ENCODE measurements around the gene KRTAP5-1. TPM values are rescaled to one million over a fixed set of nuclear protein-coding genes. Genes with fewer than 3 reads are reported as not detected.

KRTAP5-1 gene
- total RNA-seq, 1 experiment from 2014 or later = not detected

- no peak for DNase-seq (ENCODE audit: low read depth)
Measured at GRCh38 chr11:1545432-1545831, 39.7 kb downstream of the KRTAP5-1 start.

- no peak for DNase-seq (ENCODE audit: low read depth)
Measured at GRCh38 chr11:1544536-1544935, 40.5 kb downstream of the KRTAP5-1 start.

- DNase-seq (ENCODE audit: low read depth) = no peak
Measured at GRCh38 chr11:1543606-1544263, 41.3 kb downstream of the KRTAP5-1 start.

GRCh38 chr11:1542267-1542666 is 42.8 kb downstream of the KRTAP5-1 start:
- DNase-seq (ENCODE audit: low read depth) = no peak

GRCh38 chr11:1541474-1542204 is 43.4 kb downstream of the KRTAP5-1 start:
- DNase-seq (ENCODE audit: low read depth) = no peak

- DNase-seq (ENCODE audit: low read depth) = no peak
Measured at GRCh38 chr11:1540074-1540473, 45.0 kb downstream of the KRTAP5-1 start.

- DNase-seq (ENCODE audit: low read depth) = no peak
Measured at GRCh38 chr11:1538153-1538552, 46.9 kb downstream of the KRTAP5-1 start.

GRCh38 chr11:1536065-1536843 is 48.8 kb downstream of the KRTAP5-1 start:
- DNase-seq (ENCODE audit: low read depth) = no peak

GRCh38 chr11:1534682-1535081 is 50.4 kb downstream of the KRTAP5-1 start:
- peak; percentile 60 for DNase-seq (ENCODE audit: low read depth)

Other genes starting within 250 kb of the KRTAP5-1 start
- gene BRSK2, start 195.3 kb downstream of the KRTAP5-1 start, total RNA-seq (2014; rRNA removed; shearing (Covaris generic)) = 0.44 TPM in 1 of 2 replicates, not detected in the other
- 9.5 and 21.3 TPM in 2 replicates for gene MOB2, start 98.5 kb downstream of the KRTAP5-1 start, total RNA-seq (2014; rRNA removed; shearing (Covaris generic))
- gene DUSP8, start 13.0 kb downstream of the KRTAP5-1 start, total RNA-seq (2014; rRNA removed; shearing (Covaris generic)) = 1.2 and 3.5 TPM in 2 replicates
- gene KRTAP5-2, start 13.0 kb upstream of the KRTAP5-1 start, total RNA-seq (2014; rRNA removed; shearing (Covaris generic)) = not detected in 2 replicates
- gene KRTAP5-3, start 23.2 kb upstream of the KRTAP5-1 start, total RNA-seq (2014; rRNA removed; shearing (Covaris generic)) = not detected in 2 replicates
- gene KRTAP5-4, start 36.9 kb upstream of the KRTAP5-1 start, total RNA-seq (2014; rRNA removed; shearing (Covaris generic)) = not detected in 2 replicates
- not detected in 2 replicates for gene KRTAP5-5, start 44.5 kb upstream of the KRTAP5-1 start, total RNA-seq (2014; rRNA removed; shearing (Covaris generic))
- gene KRTAP5-6, start 111.9 kb upstream of the KRTAP5-1 start, total RNA-seq (2014; rRNA removed; shearing (Covaris generic)) = not detected in 2 replicates
- gene IFITM10, start 165.3 kb upstream of the KRTAP5-1 start, total RNA-seq (2014; rRNA removed; shearing (Covaris generic)) = 2.7 and 11.4 TPM in 2 replicates
- 974 and 1,095 TPM in 2 replicates for gene CTSD, start 178.6 kb upstream of the KRTAP5-1 start, total RNA-seq (2014; rRNA removed; shearing (Covaris generic))
- gene SYT8, start 249.7 kb upstream of the KRTAP5-1 start, total RNA-seq (2014; rRNA removed; shearing (Covaris generic)) = not detected in 2 replicates